GM23338 (cell line): ENCODE results near the gene MGAT2. TPM values are rescaled to one million over a fixed set of nuclear protein-coding genes. Genes with fewer than 3 reads are reported as not detected.

Source experiments
- ATAC-seq: fragments of 200-7000 bp; cut with Tn5 transposase; 3 replicates; pipeline ENCODE4 v1.9.1; 2020
- DNase-seq: peaks from one replicate; pipeline ENCODE4 v3.0.0-alpha.2; 2015; ENCODE audit warnings: low spot score
- H2AFZ ChIP-seq: fragments of 200-600 bp; sonication (generic); 2 replicates; pipeline ENCODE4 v1.8.0; 2016; ENCODE audit warnings: antibody characterized with exemption, mild to moderate bottlenecking, moderate library complexity
- H3F3A ChIP-seq: fragments of 200-600 bp; sonication (generic); replicated peaks from 2 replicates; pipeline ENCODE4 v1.8.0; 2017; ENCODE audit warnings: antibody characterized with exemption, mixed run types, low read depth
- H3K27ac ChIP-seq: fragments of 200-600 bp; sonication (generic); 2 replicates; pipeline ENCODE4 v1.6.1; 2016; ENCODE audit warnings: low read depth
- H3K27me3 ChIP-seq: fragments of 200-600 bp; sonication (generic); 2 replicates; pipeline ENCODE4 v1.8.0; 2016; ENCODE audit warnings: mild to moderate bottlenecking, mixed run types, moderate library complexity; ENCODE audit not compliant: insufficient read depth
- H3K36me3 ChIP-seq: fragments of 200-600 bp; sonication (generic); 2 replicates; pipeline ENCODE4 v1.8.0; 2016; ENCODE audit warnings: mild to moderate bottlenecking; ENCODE audit not compliant: insufficient read depth
- H3K4me1 ChIP-seq: fragments of 200-600 bp; sonication (generic); 2 replicates; pipeline ENCODE4 v1.8.0; 2016; ENCODE audit warnings: mild to moderate bottlenecking, moderate library complexity; ENCODE audit not compliant: insufficient read depth
- H3K4me2 ChIP-seq: fragments of 200-600 bp; sonication (generic); 2 replicates; pipeline ENCODE4 v1.7.1; 2017; ENCODE audit warnings: mixed run types
- H3K4me3 ChIP-seq: fragments of 200-600 bp; sonication (generic); 2 replicates; pipeline ENCODE4 v1.6.1; 2016; ENCODE audit warnings: mixed run types
- H3K79me2 ChIP-seq: fragments of 200-600 bp; sonication (generic); replicated peaks from 2 replicates; pipeline ENCODE4 v1.8.0; 2017; ENCODE audit warnings: mild to moderate bottlenecking; ENCODE audit not compliant: insufficient read depth
- H3K9me2 ChIP-seq: fragments of 200-600 bp; sonication (generic); 2 replicates; pipeline ENCODE4 v1.8.0; 2017; ENCODE audit not compliant: insufficient read depth
- H4K20me1 ChIP-seq: fragments of 200-600 bp; sonication (generic); replicated peaks from 2 replicates; pipeline ENCODE4 v1.8.0; 2017; ENCODE audit warnings: mild to moderate bottlenecking; ENCODE audit not compliant: insufficient read depth
- H3K27ac Mint-ChIP-seq: 2 replicates; pipeline ENCODE4 v1.8.0; 2020; ENCODE audit warnings: inconsistent platforms, mild to moderate bottlenecking, moderate library complexity, mixed read lengths
- H3K27me3 Mint-ChIP-seq: 3 replicates; pipeline ENCODE4 v1.8.0; 2022; ENCODE audit warnings: low read depth, mild to moderate bottlenecking, moderate library complexity, mixed read lengths, inconsistent platforms; ENCODE audit not compliant: insufficient read depth, poor library complexity
- H3K36me3 Mint-ChIP-seq: 3 replicates; pipeline ENCODE4 v1.8.0; 2021; ENCODE audit warnings: low read depth, mild to moderate bottlenecking, inconsistent platforms, moderate library complexity, mixed read lengths
- H3K4me1 Mint-ChIP-seq: 3 replicates; pipeline ENCODE4 v1.8.0; 2020; ENCODE audit warnings: mild to moderate bottlenecking, inconsistent platforms, mixed read lengths
- H3K4me3 Mint-ChIP-seq: 3 replicates; pipeline ENCODE4 v1.8.0; 2021; ENCODE audit warnings: moderate library complexity, mild to moderate bottlenecking, inconsistent platforms, mixed read lengths
- H3K9me3 Mint-ChIP-seq: 3 replicates; pipeline ENCODE4 v1.8.0; 2020; ENCODE audit warnings: moderate library complexity, mild to moderate bottlenecking, inconsistent platforms, mixed read lengths
- CTCF ChIP-seq, 2 experiments: fragments of 200-600 bp in 1 of 2; sonication (generic) in 1 of 2; conservative IDR thresholded peaks; 2 replicates each; pipeline versions ENCODE4 v1.5.1 to v1.6.1; 2016 to 2017; ENCODE audit warnings: antibody characterized with exemption in 2 of 2, low read depth in 2 of 2, mild to moderate bottlenecking in 2 of 2, moderate library complexity in 1 of 2
- EZH2phosphoT487 ChIP-seq: fragments of 200-600 bp; sonication (generic); IDR thresholded peaks from one replicate; pipeline ENCODE4 v1.8.1; 2018; ENCODE audit warnings: antibody characterized with exemption; ENCODE audit not compliant: unreplicated experiment
- ZNF462 ChIP-seq: fragments of 250-450 bp; sonication (Bioruptor Pico); IDR thresholded peaks from 2 replicates; pipeline ENCODE4 v1.5.0; 2020; ENCODE audit warnings: mild to moderate bottlenecking, moderate library complexity
- polyA plus RNA-seq: library from polyadenylated mRNA; unstranded; fragments of >200 nt; fragmentation: Nextera tagmentation; extraction: Ambion mirVana; gene quantifications from 2 replicates; pipeline ENCODE4 v1.2.1, GENCODE V29; 2016
- total RNA-seq: library from RNA; depleted of rRNA; stranded (reverse); fragments of >200 nt; shearing (Covaris generic); gene quantifications from 2 replicates; pipeline ENCODE4 v1.2.3, GENCODE V29; 2014

Gene MGAT2
- total and polyA plus RNA-seq, 2 experiments from 2014 or later: 10.1 to 31.6 TPM

- Histone ChIP-seq H3K4me1 (peaks cover 9% of the 10 kb centered on the region; the same call in 1 of the 2 replicates), H3K27me3 (no peaks in the 10 kb centered on the region), H3K9me2 (no peaks in the 10 kb centered on the region), H3K4me3 (no peak overlapping the region), H3K36me3 (peaks cover 16% of the 10 kb centered on the region; the same call in 1 of the 2 replicates), H4K20me1 (peaks cover 34% of the 10 kb centered on the region), H3K4me2 (no peak overlapping the region), H2AFZ (no peak overlapping the region), H3F3A (peaks cover 16% of the 10 kb centered on the region), H3K79me2 (peaks cover 85% of the 10 kb centered on the region), H3K27ac (no peak overlapping the region)
- H3K4me1 Mint-ChIP-seq: peaks cover 29% of the 10 kb centered on the region
- H3K27me3 Mint-ChIP-seq: peaks cover 12% of the 10 kb centered on the region
- no peak overlapping the region for H3K27ac Mint-ChIP-seq
- peaks cover 67% of the 10 kb centered on the region for H3K36me3 Mint-ChIP-seq
- DNase-seq: no peak
- ATAC-seq: no peak
- TF ChIP-seq EZH2phosphoT487 (no peak), CTCF (conservative IDR thresholded peaks at IDR 0.05; ENCODE audit: low read depth in 2 of 2) (no peak), ZNF462 (CRISPR knock-in tag) (no peak)
- peaks cover 7% of the 10 kb centered on the region; the same call in 2 of the 3 replicates for H3K9me3 Mint-ChIP-seq
- no peak overlapping the region for H3K4me3 Mint-ChIP-seq
Observed at GRCh38 chr14:49637534-49638078, 17.0 kb downstream of the MGAT2 start.
